Coronary artery (tissue), 2 donors: Measurements from ENCODE around the gene SPATA1.

Experiments used
- DNase-seq: peaks from one replicate; pipeline ENCODE4 v3.0.0-alpha.2; 2017; ENCODE audit warnings: low spot score
- H3K27ac ChIP-seq, 2 donors: fragments of 200-600 bp; sonication (generic); one replicate each; pipeline ENCODE4 v1.5.1; 2016 to 2019
- H3K4me3 ChIP-seq: fragments of 200-600 bp; sonication (generic); 2 replicates; pipeline ENCODE4 v1.5.1; 2016; ENCODE audit warnings: mild to moderate bottlenecking, moderate library complexity
- CTCF ChIP-seq: fragments of 200-600 bp; sonication (generic); IDR thresholded peaks from one replicate; pipeline ENCODE4 v1.5.1; 2019; ENCODE audit warnings: antibody characterized with exemption

The SPATA1 gene

GRCh38 chr1:84540759-84541158 is 34.6 kb downstream of the SPATA1 start:
- DNase-seq, result no peak
- H3K4me3 ChIP-seq, result no peak overlapping the region
- TF ChIP-seq CTCF, result no peak
- H3K27ac ChIP-seq, result no peak overlapping the region

- no peak overlapping the region for H3K27ac ChIP-seq
- H3K4me3 ChIP-seq, result no peak overlapping the region
- no peak for DNase-seq
- no peak for TF ChIP-seq CTCF
These were observed 35.5 kb downstream of the SPATA1 start for GRCh38 chr1:84541679-84542078.

GRCh38 chr1:84550826-84551225 is 44.6 kb downstream of the SPATA1 start:
- Histone ChIP-seq H3K4me3 (no peak overlapping the region), H3K27ac (no peak overlapping the region)
- no peak for TF ChIP-seq CTCF
- no peak for DNase-seq

- no peak for TF ChIP-seq CTCF
- Histone ChIP-seq H3K27ac (no peak overlapping the region), H3K4me3 (no peak overlapping the region)
- no peak for DNase-seq
These were observed 63.0 kb downstream of the SPATA1 start for GRCh38 chr1:84569216-84569615.

- no peak for TF ChIP-seq CTCF
- no peak overlapping the region for H3K27ac ChIP-seq
- no peak for DNase-seq
- H3K4me3 ChIP-seq, result no peak overlapping the region
These were observed 64.4 kb downstream of the SPATA1 start for GRCh38 chr1:84570436-84571149.

GRCh38 chr1:84571150-84571535 is 65.0 kb downstream of the SPATA1 start:
- Histone ChIP-seq H3K27ac (no peak overlapping the region), H3K4me3 (no peak overlapping the region)
- no peak for TF ChIP-seq CTCF
- DNase-seq, result no peak

- DNase-seq, result no peak
These were observed 67.3 kb downstream of the SPATA1 start for GRCh38 chr1:84573481-84573966.

More at GRCh38 chr1:84573481-84573966, 67.3 kb downstream of the SPATA1 start:
- H3K4me3 ChIP-seq, result peak overlapping the region; percentile 88
- H3K27ac ChIP-seq, result peak overlapping the region; percentile 99
- no peak for TF ChIP-seq CTCF
